Ishikawa (cell line): ENCODE results near the gene ABCC3.

ENCODE experiments used
- CEBPB ChIP-seq: IDR thresholded peaks from 2 replicates; pipeline ENCODE4 v1.6.1; 2012
- CREB1 ChIP-seq: IDR thresholded peaks from 2 replicates; pipeline ENCODE4 v1.6.1; 2012; ENCODE audit warnings: low read depth
- EP300 ChIP-seq: IDR thresholded peaks from 2 replicates; pipeline ENCODE4 v1.6.1; 2012; ENCODE audit warnings: borderline replicate concordance
- REST ChIP-seq: IDR thresholded peaks from 2 replicates; pipeline ENCODE4 v1.6.1; 2012; ENCODE audit warnings: low read depth, mild to moderate bottlenecking
- TEAD4 ChIP-seq: IDR thresholded peaks from 2 replicates; pipeline ENCODE4 v1.6.1; 2012
- USF1 ChIP-seq: IDR thresholded peaks from 2 replicates; pipeline ENCODE4 v1.6.1; 2012
- YY1 ChIP-seq: IDR thresholded peaks from 2 replicates; pipeline ENCODE4 v1.6.1; 2012; ENCODE audit warnings: low read depth
- ZBTB7A ChIP-seq: IDR thresholded peaks from 2 replicates; pipeline ENCODE4 v1.6.1; 2012; ENCODE audit warnings: low read depth

- TF ChIP-seq REST (no peak), CREB1 (no peak), EP300 (no peak), TEAD4 (no peak), ZBTB7A (no peak), YY1 (no peak), USF1 (no peak), CEBPB (no peak)
Observed at GRCh38 chr17:50625032-50625871, 9.4 kb upstream of the ABCC3 start.
